Effector CD8-positive, alpha-beta T cell (primary cell): Measurements from ENCODE around the gene NBR1.
"Not testable (repeated sequence)": the region's sequence is repeated elsewhere in the genome, so short reads cannot be mapped to it uniquely, and the experiment has no call there.

Experiments used
- DNase-seq: peaks from one replicate; lab custom pipeline; 2025; lab: John Stamatoyannopoulos, UW

The NBR1 gene

GRCh38 chr17:43246456-43246855 lies 75.4 kb downstream of the NBR1 start:
- DNase-seq = not testable (repeated sequence)
